OCI-LY3 (cell line): ENCODE data around the gene HARS2.

Experiments used
- H2AFZ ChIP-seq: fragments of 200-600, 300-600 bp; shearing (Covaris generic); 2 replicates; pipeline ENCODE4 v1.6.0; 2014; ENCODE audit warnings: antibody characterized with exemption, low read depth, low read length
- H3K27ac ChIP-seq: fragments of 200-600, 300-600 bp; sonication (generic); 2 replicates; pipeline ENCODE4 v1.5.1; 2014; ENCODE audit warnings: mild to moderate bottlenecking, low read length, moderate library complexity, mixed read lengths
- H3K27me3 ChIP-seq: fragments of 200-600, 300-600 bp; sonication (generic); 2 replicates; pipeline ENCODE4 v1.6.1; 2014; ENCODE audit warnings: low read depth, low read length, mixed read lengths
- H3K36me3 ChIP-seq: fragments of 200-600, 300-600 bp; sonication (generic); replicated peaks from 2 replicates; pipeline ENCODE3; 2014; ENCODE audit warnings: low read depth, low read length, mixed read lengths
- H3K4me1 ChIP-seq: fragments of 300-600, 200-600 bp; sonication (generic); 2 replicates; pipeline ENCODE4 v1.6.1; 2014; ENCODE audit warnings: low read length, mixed read lengths
- H3K4me2 ChIP-seq: fragments of 200-600, 300-600 bp; sonication (generic); 2 replicates; pipeline ENCODE4 v1.6.1; 2014; ENCODE audit warnings: low read length, mixed read lengths
- H3K4me3 ChIP-seq: fragments of 300-600, 200-600 bp; sonication (generic); 2 replicates; pipeline ENCODE4 v1.5.1; 2014; ENCODE audit warnings: antibody characterized with exemption, mild to moderate bottlenecking, low read length, moderate library complexity
- H3K79me2 ChIP-seq: fragments of 300-600, 200-600 bp; shearing (Covaris generic); 2 replicates; pipeline ENCODE4 v1.6.1; 2014; ENCODE audit warnings: mild to moderate bottlenecking, low read length, mixed read lengths
- H3K9ac ChIP-seq: fragments of 300-600, 200-600 bp; shearing (Covaris generic); 2 replicates; pipeline ENCODE4 v1.6.0; 2014; ENCODE audit warnings: mild to moderate bottlenecking, low read length, moderate library complexity
- H3K9me3 ChIP-seq: fragments of 200-600, 300-600 bp; shearing (Covaris generic); 2 replicates; pipeline ENCODE4 v1.6.1; 2014; ENCODE audit warnings: low read length, mixed read lengths; ENCODE audit not compliant: insufficient read depth
- H4K20me1 ChIP-seq: fragments of 200-600, 300-600 bp; sonication (generic); 2 replicates; pipeline ENCODE4 v1.6.1; 2016; ENCODE audit warnings: low read length, mixed read lengths; ENCODE audit not compliant: insufficient read depth
- CTCF ChIP-seq: fragments of 200-600, 300-600 bp; sonication (generic); IDR thresholded peaks from 2 replicates; pipeline ENCODE4 v1.5.1; 2014; ENCODE audit warnings: antibody characterized with exemption, low read length, low read depth
- EZH2phosphoT487 ChIP-seq: fragments of 200-600 bp; shearing (Covaris generic); IDR thresholded peaks from 2 replicates; pipeline ENCODE4 v1.6.1; 2018; ENCODE audit warnings: antibody characterized with exemption, mixed run types, low read depth

Gene HARS2

GRCh38 chr5:140690941-140691924 lies at the start of gene HARS2, which contains the start of gene HARS1:
Gene HARS2 (plus strand): TSS chr5:140691455. CDS start chr5:140691649, 194 bp downstream.
Gene HARS1 (minus strand): TSS chr5:140691370. CDS start chr5:140691304, 66 bp downstream.
- H3K27me3 ChIP-seq, result no peaks in the 10 kb centered on the region
- H3K4me1 ChIP-seq, result peaks cover 10% of the 10 kb centered on the region
- H3K4me3 ChIP-seq, result peak within 1 kb of the TSS; percentile 98
- H3K9ac ChIP-seq, result peak within 1 kb of the TSS; percentile 89
- peaks cover 8% of the 10 kb centered on the region for H3K36me3 ChIP-seq
- no peak for TF ChIP-seq CTCF
- peaks cover 39% of the 10 kb centered on the region for H3K79me2 ChIP-seq
- no peaks in the 10 kb centered on the region for H3K9me3 ChIP-seq
- H4K20me1 ChIP-seq, result no peaks in the 10 kb centered on the region
- peak within 1 kb of the TSS; percentile 82 for H2AFZ ChIP-seq
- peak within 1 kb of the TSS; percentile 94 for H3K4me2 ChIP-seq
- peak within 1 kb of the TSS; percentile 44 for H3K27ac ChIP-seq

- peaks cover 10% of the 10 kb centered on the region for H3K36me3 ChIP-seq
- no peak overlapping the region for H3K27ac ChIP-seq
- no peak overlapping the region for H3K9ac ChIP-seq
- H2AFZ ChIP-seq, result no peak overlapping the region
- no peaks in the 10 kb centered on the region for H3K9me3 ChIP-seq
- H3K79me2 ChIP-seq, result peaks cover 25% of the 10 kb centered on the region
- no peak overlapping the region for H3K4me2 ChIP-seq
- peaks cover 15% of the 10 kb centered on the region for H3K4me1 ChIP-seq
- no peaks in the 10 kb centered on the region for H3K27me3 ChIP-seq
- no peak overlapping the region for H3K4me3 ChIP-seq
- no peak for TF ChIP-seq CTCF
- TF ChIP-seq EZH2phosphoT487, result no peak
- no peaks in the 10 kb centered on the region for H4K20me1 ChIP-seq
Measured at GRCh38 chr5:140641716-140642115, 49.5 kb upstream of the HARS2 start.

- H3K4me3 ChIP-seq, result no peak overlapping the region
- peaks cover 10% of the 10 kb centered on the region for H3K36me3 ChIP-seq
- H3K4me2 ChIP-seq, result no peak overlapping the region
- no peaks in the 10 kb centered on the region for H3K9me3 ChIP-seq
- H4K20me1 ChIP-seq, result no peaks in the 10 kb centered on the region
- H2AFZ ChIP-seq, result no peak overlapping the region
- no peaks in the 10 kb centered on the region for H3K27me3 ChIP-seq
- no peak overlapping the region for H3K9ac ChIP-seq
- H3K4me1 ChIP-seq, result peaks cover 15% of the 10 kb centered on the region
- H3K27ac ChIP-seq, result no peak overlapping the region
- peaks cover 32% of the 10 kb centered on the region for H3K79me2 ChIP-seq
- no peak for TF ChIP-seq EZH2phosphoT487
- TF ChIP-seq CTCF, result no peak
Measured at GRCh38 chr5:140642718-140643117, 48.5 kb upstream of the HARS2 start.

GRCh38 chr5:140647042-140647419 lies 44.2 kb upstream of the HARS2 start:
- Histone ChIP-seq H3K36me3 (peaks cover 10% of the 10 kb centered on the region), H3K9me3 (no peaks in the 10 kb centered on the region), H3K4me2 (peak overlapping the region; percentile 76), H3K9ac (peak overlapping the region; percentile 70), H3K4me3 (peak overlapping the region; percentile 87), H3K27me3 (no peaks in the 10 kb centered on the region), H3K27ac (0 out of 2 replicates have a peak overlapping the region, but pooled peaks have one; percentile 5), H3K4me1 (peaks cover 10% of the 10 kb centered on the region), H4K20me1 (no peaks in the 10 kb centered on the region), H2AFZ (no peak overlapping the region), H3K79me2 (peaks cover 31% of the 10 kb centered on the region)
- TF ChIP-seq CTCF (no peak), EZH2phosphoT487 (no peak)
